HuH-7.5 (cell line): ENCODE data around the gene TRMT1.
A peak's percentile ranks its signal among the peaks of the same experiment; 100 is the strongest.
"Not testable (repeated sequence)": the region's sequence is repeated elsewhere in the genome, so short reads cannot be mapped to it uniquely, and the experiment has no call there.

Source experiments
- DNase-seq: peaks from one replicate; pipeline ENCODE4 v3.0.0; 2011; ENCODE audit warnings: low spot score

TRMT1 gene

DNA sequence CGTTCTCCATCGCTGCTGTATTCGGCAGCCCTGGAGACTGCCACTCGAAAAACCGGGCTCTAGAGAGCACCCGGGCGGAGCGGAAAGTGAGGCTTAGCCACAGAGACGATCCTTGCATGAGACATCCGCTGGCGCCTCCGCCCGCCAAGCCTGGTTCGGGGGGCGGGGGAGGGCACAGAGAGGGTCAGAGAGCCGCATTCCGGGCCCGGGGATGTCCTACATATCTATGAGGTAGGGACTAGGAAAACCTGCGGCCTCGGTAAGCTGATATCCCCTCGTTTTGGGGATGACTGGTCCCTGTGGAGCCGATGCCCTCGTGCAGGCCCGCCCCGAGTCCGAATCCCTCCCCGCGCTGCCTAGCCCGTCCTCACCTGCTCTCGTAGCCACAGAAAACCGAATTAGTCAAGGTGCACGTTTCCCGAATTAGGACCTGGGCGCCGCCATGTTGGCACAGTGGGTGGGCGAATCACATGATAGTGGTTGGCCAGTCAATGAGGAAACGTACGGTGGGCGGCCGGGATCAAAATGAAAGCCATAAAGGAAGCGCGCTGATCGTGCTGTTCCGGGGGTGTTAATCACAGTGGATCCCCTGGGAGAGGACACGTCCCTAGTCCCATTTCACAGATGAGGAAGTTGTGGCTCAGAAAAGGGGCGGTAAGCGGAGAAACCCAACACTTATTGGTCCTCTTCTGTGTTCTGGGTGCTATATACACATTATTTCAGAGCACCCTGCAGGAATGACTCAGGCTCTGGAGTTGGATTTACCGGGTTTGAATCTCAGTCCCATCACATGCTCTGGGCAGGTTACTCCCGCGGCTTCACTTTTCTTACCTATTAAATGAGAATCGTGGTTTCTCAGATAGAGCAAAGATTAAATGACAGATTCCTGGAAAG, at the start of gene TRMT1:
TSS of gene TRMT1 (minus strand) at position 459 of the 894 bp plus-strand sequence. CDS start at position 118, 341 bp downstream.
- DNase-seq, result peak; percentile 99

DNA sequence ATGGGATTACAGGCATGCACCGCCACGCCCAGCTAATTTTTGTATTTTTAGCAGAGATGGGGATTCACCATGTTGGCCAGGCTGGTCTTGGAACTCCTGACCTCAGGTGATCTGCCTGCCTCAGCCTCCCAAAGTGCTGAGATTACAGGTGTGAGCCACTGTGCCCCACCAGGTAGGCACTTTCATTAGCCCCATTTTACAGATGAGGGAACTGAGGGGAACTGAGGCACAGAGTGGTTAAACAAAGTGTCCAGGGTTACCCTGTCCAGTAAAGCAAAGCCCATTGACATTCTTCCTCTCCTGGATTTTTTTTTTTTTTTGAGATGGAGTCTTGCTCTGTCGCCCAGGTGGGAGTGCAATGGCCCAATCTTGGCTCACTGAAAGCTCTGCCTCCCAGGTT, 49.6 kb upstream of the TRMT1 start:
- not testable (repeated sequence) for DNase-seq

DNA sequence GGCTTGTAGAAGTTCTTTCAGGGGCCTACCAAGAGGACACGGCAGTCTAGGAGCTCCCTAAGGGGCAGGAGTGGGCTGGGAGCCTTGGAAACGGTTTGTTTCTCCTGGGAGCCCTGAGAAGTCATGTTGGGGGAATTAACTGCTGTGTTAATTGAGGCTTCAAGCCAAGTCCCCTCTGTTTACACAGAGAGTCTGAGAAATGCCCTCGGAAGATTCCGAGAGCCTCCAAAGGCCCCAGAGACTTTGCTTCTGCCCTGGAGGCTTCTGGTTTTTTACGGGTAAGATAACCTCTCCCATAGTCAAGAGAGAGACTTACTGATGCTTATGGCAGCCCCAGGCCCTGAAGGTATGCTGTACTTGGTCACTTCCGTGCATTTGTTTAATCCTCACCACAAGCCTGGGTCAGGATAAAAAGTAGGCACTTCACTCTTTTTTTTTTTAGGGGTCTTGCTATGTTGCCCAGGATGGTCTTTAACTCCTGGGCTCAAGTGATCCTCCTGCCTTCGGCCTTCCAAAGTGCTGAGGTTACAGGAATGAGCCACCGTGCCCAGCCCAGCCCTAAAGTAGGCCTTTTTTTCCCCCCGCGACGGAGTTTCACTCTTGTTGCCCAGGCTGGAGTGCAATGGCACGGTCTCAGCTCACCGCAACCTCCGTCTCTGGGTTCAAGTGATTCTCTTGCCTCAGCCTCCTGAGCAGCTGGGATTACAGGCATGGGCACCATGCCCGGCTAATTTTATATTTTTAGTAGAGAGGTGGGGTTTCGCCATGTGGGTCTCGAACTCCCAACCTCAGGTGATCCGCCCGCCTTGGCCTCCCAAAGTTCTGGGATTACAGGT, 48.8 kb upstream of the TRMT1 start:
- DNase-seq, result no peak

DNA sequence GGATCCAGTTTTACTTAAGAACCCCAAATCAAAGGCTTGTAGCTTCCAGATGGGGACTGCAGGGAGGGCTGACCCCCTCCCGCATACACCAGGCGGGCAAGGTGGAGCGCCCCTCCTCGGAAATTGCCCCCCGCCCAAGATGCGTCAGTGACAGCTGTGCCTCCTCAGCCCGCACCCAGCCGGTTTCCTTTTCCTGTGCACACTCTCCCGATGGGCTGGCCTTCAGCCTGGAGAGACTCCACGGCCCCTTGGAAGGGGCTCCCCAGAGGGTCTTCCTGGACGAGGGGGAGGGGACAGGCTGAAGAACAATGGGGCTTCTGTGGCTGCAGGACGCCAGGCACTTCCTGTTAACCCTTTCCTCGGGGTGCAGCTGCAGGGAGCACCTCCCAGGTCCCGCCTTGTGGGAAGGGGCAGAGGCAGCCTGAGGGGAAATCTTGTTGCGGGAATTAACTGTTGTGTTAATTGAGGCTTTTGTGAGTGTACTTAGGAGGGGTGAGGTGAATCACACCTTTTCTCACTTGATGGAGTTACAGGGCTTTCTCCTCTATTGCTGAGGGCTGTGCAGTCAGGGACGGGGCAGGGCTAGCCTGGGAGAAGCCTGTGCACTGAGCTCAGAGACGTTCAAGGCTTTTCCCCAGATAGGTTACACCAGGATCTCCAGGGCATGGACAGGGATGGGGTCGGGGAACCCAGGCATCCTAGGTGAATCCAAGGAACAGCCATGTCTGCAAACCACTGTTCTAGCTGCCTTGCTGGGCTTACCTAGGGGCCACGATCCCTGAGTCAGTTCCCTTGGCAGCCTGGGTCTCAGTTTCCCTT, 48.0 kb upstream of the TRMT1 start:
- peak; percentile 64 for DNase-seq

DNA sequence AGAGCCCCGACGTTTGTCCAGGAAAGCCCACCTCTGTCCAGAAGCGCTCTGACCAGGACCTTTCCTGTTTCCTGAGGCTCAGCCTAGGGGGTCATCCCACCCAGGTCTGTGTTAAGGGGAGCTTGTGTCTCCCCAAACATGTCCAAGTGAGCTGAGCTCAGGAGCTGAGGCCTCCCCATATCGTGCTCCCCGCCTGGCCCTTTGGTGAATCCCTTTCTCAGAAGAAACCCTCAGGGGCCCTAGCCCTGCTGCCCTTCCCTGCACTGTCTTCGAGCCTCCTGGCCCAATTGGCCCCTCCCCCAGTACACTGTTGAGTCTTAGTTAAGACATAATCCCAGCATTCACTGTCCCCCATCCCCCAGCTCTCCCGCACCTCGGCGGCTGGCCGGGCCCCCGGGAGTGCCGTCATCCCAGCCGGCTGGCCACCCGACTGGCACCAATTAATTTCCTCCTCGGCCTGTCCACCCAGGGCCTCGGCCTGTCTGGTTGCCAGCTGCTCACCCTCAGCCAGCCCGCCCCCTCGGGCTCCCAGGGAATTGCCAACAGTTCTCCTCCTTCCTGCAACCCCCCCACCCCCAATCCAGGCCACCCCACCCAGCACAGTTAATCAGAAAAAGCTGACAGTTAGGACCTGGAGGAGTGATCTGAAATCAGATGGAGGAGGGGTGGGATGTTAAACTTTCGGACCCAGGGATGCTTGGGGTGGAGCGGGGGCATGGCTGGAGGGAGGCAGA, 47.2 kb upstream of the TRMT1 start:
- peak; percentile 46 for DNase-seq

DNA sequence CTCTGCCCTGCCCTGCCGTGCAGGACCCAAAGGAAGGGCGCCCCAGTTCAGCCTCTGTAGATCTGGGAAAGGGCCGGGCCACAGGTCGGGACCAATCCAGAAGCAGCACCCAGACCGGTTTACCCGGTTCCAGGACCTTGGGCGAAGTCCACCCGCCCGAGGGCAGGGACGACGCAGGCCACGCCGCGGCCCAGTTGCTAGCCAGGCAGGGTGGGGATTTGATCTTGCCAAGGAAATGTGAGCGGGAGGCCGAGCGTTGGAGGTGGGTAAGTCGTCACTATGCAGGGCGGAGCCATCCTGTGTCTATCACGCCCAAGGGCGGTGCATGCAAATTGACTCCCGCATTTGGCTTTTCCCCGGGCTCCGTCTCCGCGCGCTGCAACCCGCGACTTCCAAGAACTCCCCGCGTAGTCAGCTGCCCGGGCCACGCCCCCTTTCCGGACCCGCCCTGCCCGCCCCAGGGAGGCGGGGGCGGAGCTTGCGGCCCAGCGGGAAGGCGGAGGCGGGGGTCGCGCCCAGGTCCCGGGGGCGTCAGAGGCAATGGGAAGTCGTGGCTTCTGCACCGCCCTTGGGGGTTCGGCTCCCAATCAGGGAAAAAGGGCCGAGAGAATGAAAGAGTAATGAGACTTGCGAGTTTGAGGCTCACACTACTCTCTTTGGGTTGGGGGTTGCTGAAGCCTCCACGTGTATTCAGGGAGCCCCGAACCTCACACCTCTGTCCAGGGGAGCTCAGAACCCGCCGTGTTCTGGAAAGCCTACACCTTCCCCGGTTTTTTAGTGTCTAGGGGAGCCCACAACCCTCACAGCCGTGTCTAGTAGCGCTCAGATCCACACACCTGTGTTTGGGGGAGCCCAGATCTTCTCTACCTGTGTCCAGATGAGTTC, 46.4 kb upstream of the TRMT1 start:
- DNase-seq, result peak; percentile 84

DNA sequence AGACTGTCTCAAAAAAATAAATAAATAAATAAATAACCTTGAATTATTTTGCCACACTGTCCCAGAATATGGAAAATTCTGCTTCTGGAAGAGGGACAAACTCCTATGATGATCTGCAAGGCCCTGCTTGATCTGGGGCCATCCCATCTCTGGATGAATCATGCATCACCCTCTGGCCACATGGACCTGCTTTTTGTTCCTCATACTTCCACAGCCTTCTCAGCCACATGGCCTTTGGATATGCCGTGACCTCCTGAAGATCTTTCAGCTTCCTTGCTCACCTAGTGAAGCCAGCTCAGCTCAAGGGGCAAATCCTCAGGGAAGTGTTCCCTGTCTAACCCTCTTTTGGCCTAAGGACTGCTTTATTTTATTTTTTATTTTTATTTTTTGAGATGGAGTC, 44.0 kb upstream of the TRMT1 start:
- no peak for DNase-seq

DNA sequence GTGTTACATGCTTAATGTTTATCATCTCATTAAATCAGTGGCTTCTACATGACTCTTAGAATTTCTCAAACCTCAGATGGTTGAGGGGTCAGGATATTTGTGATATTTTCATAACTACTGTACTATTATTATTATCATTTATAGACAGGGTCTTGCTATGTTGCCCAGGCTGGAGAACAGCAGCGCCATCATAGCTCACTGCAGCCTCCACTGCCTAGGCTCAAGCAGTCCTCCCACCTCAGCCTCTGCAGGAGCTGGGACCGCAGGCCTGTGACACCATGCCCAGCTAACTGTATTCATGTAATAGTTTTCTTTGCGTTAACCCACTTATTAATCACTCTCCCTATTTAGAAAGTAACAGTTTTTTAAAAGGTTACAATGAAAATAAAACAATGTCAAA, 43.2 kb upstream of the TRMT1 start:
- DNase-seq, result no peak

DNA sequence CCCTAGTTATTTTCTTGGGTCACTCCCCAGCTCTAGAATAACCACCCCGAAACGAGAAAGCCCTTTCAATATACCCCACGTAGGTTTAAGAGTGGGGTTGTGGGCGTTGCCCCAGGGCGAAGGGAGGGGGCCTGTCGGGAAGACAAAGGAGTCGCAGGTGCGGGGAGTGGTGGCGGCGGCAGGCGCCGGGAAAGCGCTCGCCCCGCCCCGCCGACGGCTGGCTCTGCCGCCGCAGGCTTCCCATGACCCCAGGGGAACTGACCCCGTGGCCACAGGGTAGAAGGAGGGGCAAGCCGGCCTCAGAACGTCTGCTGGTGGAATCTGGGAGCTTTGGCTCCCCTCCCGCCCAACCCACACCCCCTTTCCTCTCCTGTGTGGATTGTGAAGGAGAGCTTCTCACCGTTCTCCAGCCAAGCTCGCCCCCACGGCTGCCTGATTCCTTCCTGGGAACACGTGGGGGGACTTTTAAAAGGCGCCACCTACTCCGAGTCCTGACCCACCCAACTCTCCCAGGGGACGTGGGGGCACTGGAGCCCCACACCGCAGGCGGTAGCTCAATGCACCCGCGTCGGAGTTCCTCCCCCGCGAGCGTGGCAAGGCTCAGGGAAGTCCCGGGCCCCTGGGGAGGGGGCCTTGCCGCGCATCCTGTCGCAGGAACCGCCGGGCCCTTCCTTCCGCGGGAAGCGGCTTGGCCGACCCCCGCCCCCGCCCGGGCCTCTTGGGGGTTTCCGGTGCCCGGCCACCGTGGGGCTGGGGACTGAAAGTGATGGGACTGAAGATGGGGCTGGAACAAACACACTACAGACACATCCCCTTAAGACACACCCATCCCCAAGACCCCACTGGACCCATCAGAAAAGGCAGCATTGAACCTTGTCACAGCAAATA, 39.2 kb upstream of the TRMT1 start:
- DNase-seq, result peak; percentile 92

DNA sequence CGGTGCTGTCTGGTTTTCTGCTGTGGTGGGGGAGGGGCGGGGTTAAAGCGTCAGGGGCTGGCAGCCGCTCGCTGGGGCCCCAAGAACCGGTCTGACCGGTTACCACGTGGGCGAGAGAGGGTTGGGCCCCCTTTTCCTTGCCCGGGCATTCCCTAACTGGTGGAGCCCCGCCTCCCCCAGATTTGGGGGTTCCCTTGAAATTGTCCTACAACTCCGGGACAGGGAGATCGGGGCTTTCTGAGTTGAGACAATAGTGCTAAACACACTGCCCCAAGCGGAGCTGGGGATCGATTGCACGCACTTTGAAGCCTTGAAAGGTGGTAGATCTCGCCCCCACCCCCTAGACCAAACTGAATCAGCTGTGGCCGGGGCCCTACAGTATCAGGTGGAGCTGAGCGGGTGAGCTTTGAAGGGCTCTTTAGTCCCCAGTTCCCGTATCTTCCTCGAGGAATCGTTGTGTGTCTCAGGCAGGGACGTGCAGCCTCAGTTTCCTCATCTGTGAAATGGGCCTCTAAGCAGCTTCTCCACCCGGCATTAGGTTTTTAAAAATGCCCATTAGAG, 38.5 kb upstream of the TRMT1 start:
- DNase-seq, result peak; percentile 66

DNA sequence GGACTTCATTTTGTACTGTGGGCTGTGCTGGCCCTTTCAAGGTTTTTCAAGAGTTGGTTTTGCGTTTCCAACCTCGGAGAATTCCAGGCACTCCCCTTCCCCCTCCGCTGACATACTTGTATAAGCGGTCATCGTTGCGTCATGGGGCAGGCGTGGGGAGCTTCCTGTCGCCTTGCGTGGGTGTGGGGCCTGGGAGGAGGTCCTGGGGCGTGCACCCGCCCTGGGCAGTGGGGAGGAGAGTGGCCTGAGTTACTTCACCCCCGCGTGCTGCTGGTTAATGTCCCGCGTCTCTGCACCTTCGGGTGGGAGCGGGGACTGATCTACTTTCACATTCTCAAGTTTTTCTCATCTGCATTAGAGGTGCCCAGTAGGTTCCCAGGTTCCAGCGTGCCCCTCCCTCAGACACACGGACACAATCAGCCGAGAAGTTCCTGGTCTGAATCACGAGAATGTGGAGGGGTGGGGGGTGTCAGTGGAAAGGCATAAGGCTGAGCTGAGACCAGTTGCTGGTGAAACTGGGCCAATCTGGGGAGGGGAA, 37.8 kb upstream of the TRMT1 start:
- DNase-seq, result peak; percentile 68

DNA sequence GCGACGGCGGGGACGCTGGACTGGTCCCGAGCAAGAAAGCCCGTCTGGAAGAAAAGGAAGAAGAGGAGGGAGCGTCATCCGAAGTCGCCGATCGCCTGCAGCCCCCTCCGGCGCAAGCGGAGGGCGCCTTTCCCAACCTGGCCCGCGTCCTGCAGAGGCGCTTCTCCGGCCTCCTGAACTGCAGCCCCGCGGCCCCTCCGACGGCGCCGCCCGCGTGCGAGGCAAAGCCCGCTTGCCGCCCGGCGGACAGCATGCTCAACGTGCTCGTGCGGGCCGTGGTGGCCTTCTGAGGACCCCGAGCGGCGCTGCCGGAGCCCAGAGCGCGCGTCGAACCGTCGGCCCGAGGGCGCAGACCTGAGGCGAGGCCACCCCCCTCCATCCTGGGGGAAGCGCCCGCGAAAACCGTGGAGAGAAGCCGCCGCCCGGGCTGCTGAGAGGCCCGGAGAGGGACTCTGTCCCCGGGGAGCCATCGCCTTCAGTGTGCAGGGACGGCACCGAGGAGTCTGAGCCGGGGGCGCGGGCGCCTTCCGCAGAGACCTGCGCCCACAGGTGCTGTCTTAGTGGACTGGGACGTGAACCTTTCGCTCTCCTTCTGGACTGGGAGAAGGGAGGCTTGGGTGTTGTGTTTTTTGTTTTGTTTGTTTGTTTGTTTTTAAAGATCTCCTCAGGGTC, 37.2 kb upstream of the TRMT1 start:
- peak; percentile 53 for DNase-seq

DNA sequence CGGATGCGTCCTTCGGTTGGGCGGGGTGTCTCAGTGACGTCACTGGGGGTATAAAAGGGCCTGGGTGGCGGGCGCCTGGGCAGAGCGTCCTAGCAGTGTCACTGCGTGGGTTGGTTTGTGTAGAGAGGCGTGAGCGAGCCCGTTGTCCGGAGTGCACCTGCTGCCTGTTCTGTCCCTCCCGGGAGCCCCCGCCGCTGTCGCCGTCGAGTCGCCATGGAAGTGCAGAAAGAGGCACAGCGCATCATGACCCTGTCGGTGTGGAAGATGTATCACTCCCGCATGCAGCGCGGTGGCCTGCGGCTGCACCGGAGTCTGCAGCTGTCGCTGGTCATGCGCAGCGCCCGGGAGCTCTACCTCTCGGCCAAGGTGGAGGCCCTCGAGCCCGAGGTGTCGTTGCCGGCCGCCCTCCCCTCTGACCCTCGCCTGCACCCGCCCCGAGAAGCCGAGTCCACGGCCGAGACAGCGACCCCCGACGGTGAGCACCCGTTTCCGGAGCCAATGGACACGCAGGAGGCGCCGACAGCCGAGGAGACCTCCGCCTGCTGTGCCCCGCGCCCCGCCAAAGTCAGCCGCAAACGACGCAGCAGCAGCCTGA, 36.5 kb upstream of the TRMT1 start:
- peak; percentile 95 for DNase-seq

DNA sequence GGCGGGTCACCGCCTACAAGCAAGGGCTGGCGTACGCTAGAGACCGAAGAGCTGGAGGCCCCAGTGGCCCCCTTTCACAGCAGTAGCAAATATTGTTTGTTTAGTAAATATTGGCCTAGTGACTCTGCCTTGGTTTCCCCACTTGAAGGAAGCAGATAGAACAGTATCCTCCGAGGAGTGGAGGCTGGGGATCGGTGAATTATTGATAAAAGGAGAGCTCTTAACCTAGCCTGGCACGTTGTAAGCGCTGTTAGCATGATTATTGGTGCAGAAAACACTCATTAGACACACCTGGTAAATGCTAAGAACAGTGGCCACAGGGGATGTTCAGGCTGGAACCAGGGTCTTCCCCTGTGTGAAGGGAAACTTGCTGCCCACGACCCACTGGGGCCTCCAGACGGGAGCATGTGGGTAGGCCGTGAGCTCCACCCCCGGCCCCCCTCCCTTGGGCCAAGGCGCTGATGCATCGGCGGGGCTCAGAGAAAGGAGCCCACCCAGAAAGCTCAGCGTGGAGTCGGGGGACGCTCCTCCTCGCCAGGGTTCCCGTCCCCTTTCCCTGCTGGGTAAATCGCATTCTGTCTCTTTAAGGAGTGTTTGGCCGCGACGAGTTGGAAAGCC, 35.9 kb upstream of the TRMT1 start:
- no peak for DNase-seq

DNA sequence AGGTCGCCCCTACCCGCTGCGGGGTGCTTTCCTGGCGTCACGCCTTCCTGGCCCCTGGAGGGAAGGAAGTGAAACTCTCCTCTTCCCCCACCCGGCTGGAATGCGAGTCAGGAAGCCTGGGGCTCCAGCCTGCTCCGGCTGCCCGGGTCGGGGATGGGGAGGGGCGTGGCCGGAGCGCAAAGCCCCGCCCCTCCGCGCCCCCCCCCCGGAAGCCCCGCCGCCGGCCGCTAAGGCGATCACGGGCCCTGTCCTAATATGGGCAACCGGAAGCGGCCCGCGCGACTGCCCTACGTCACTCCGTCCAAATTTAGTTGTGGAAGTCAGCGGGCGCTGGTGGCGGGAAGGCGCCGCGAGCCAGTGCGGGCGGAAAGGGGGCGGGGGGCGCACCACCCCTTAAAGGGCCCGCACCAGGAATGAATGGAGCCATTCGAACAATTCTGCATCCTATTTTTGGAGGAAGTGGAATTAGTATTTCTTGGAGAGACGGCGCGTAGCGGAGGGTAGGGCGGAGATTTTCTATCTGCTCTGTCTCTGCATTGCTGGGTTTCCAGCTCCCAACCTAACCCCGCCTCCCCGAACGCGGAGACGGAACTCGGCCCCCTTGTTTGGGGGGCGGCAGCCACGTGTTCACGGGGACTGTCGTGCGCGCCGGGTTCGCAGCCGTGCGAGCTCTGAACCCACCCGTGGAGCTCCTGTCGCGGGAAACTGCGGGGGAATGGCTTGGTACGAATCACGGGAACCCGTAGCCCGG, 35.2 kb upstream of the TRMT1 start:
- DNase-seq, result peak; percentile 98

DNA sequence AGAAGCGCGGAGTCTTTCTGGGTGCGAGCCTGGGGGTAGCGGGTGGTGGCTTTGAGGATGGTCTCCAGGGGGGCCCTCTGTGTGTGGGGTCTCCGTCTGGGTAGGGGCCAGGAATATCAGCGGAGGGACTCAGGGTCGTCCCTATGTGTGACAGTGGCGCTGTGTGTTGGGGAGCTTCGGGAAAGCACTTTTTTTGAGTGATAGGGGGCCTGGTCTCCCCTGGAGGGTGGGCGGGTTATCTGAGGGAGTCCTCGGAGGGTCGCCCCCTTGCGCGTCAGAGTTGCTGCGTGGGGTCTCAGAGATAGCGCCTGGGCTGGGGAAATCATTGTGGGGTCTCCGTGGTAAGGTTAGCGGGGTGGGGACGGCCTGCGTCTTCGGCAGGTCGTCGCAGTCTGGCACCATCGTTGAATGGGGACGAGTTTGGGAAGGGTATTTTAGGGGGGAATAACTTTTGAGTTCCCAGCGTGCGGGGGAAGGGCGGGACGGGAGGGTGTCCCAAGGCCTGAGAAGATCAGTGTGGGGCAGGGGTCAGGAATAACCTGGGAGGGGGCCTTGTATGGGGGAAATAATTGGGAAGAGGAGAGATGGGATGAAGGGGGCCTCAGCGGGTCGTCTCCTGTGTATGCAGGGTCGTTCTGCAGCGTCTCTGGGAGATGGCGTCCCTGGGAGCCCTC, 34.5 kb upstream of the TRMT1 start:
- DNase-seq, result peak; percentile 41
